RWPE2 (cell line): ENCODE measurements around the gene ANKRD37.

Source experiments
- ATAC-seq: fragments of 200-7000 bp; cut with Tn5 transposase; 3 replicates; pipeline ENCODE4 v1.9.1; 2021; ENCODE audit warnings: low read depth
- DNase-seq: peaks from one replicate; pipeline ENCODE4 v3.0.0-alpha.2; 2020; ENCODE audit warnings: low spot score
- H3K27ac ChIP-seq: fragments of 450-650 bp; 2 replicates; pipeline ENCODE4 v1.5.1; 2017; ENCODE audit warnings: mild to moderate bottlenecking; ENCODE audit not compliant: poor library complexity, severe bottlenecking
- H3K27me3 ChIP-seq: fragments of 250-450 bp; sonication (Bioruptor Pico); 2 replicates; pipeline ENCODE4 v1.5.1; 2021; ENCODE audit warnings: mild to moderate bottlenecking, moderate library complexity; ENCODE audit not compliant: insufficient read depth, poor library complexity, severe bottlenecking
- H3K36me3 ChIP-seq: fragments of 250-450 bp; sonication (Bioruptor Pico); 2 replicates; pipeline ENCODE4 v1.5.1; 2020; ENCODE audit warnings: low read depth, mild to moderate bottlenecking, moderate library complexity
- H3K4me1 ChIP-seq: fragments of 250-450 bp; sonication (Bioruptor Pico); 2 replicates; pipeline ENCODE4 v1.5.1; 2021; ENCODE audit warnings: mild to moderate bottlenecking, moderate library complexity; ENCODE audit not compliant: insufficient read depth, poor library complexity, severe bottlenecking
- H3K4me3 ChIP-seq: fragments of 250-450 bp; sonication (Bioruptor Pico); 2 replicates; pipeline ENCODE4 v1.5.1; 2021; ENCODE audit warnings: mild to moderate bottlenecking, moderate library complexity; ENCODE audit not compliant: severe bottlenecking
- H3K9me3 ChIP-seq: fragments of 250-450 bp; sonication (Bioruptor Pico); 2 replicates; pipeline ENCODE4 v1.5.1; 2021; ENCODE audit warnings: mild to moderate bottlenecking, moderate library complexity; ENCODE audit not compliant: severe bottlenecking
- TF ChIP-seq, protein P1 (sequence below): fragments of 450-650 bp; IDR thresholded peaks from one replicate; pipeline ENCODE4 v1.5.1; 2017; ENCODE audit warnings: mild to moderate bottlenecking, moderate library complexity; ENCODE audit not compliant: poor library complexity, severe bottlenecking

Gene ANKRD37

DNA sequence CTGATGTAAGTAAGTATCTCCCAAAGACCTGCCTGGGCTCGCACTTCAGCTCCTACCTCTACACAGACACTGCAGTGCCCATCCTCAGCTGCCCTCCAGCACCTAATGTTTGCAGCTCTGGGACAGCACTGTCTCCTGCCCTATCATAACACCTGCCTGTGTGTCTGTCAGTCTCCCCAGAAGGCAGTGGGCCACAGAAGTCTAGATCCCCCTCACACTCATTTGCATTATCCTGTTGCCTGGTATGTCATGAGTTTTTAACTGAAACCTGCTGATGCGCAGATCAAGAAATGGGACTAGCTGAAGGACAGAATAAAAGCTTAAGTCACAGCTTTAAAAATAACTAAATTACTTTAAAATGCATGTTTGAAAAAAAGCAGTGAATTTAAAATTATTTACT, 43.9 kb upstream of the ANKRD37 start:
- DNase-seq, result no peak
- no peaks in the 10 kb centered on the region for H3K36me3 ChIP-seq
- no peak overlapping the region for H3K27ac ChIP-seq
- no peak overlapping the region for H3K4me3 ChIP-seq
- no peaks in the 10 kb centered on the region for H3K4me1 ChIP-seq
- TF ChIP-seq, protein P1, sequence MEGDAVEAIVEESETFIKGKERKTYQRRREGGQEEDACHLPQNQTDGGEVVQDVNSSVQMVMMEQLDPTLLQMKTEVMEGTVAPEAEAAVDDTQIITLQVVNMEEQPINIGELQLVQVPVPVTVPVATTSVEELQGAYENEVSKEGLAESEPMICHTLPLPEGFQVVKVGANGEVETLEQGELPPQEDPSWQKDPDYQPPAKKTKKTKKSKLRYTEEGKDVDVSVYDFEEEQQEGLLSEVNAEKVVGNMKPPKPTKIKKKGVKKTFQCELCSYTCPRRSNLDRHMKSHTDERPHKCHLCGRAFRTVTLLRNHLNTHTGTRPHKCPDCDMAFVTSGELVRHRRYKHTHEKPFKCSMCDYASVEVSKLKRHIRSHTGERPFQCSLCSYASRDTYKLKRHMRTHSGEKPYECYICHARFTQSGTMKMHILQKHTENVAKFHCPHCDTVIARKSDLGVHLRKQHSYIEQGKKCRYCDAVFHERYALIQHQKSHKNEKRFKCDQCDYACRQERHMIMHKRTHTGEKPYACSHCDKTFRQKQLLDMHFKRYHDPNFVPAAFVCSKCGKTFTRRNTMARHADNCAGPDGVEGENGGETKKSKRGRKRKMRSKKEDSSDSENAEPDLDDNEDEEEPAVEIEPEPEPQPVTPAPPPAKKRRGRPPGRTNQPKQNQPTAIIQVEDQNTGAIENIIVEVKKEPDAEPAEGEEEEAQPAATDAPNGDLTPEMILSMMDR, result no peak
- no peaks in the 10 kb centered on the region for H3K27me3 ChIP-seq
- ATAC-seq, result no peak
- H3K9me3 ChIP-seq, result no peaks in the 10 kb centered on the region

DNA sequence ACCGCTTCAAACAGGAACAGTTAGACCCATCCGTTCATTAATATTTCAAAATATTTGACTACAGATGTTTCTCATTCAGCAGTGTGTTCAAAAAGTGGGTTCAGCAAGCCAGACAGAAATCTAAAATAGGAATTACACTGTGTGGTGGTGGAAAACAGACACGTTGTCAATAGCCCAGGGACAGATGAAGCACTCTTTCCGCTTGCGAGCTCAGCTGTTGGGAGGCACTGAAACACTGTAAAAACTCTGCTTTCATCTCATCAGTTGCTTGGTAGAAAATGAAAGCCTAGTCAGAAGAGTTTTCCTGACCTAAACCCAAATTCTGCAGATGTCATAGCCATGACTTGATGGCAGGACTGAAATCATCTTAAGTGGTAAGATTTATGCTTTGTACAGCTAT, 39.4 kb upstream of the ANKRD37 start:
- Histone ChIP-seq H3K4me1 (peaks cover 10% of the 10 kb centered on the region), H3K27me3 (no peaks in the 10 kb centered on the region), H3K36me3 (no peaks in the 10 kb centered on the region), H3K27ac (no peak overlapping the region), H3K4me3 (no peak overlapping the region), H3K9me3 (no peaks in the 10 kb centered on the region)
- DNase-seq (no peak), ATAC-seq (no peak)
- TF ChIP-seq, protein P1, result no peak

DNA sequence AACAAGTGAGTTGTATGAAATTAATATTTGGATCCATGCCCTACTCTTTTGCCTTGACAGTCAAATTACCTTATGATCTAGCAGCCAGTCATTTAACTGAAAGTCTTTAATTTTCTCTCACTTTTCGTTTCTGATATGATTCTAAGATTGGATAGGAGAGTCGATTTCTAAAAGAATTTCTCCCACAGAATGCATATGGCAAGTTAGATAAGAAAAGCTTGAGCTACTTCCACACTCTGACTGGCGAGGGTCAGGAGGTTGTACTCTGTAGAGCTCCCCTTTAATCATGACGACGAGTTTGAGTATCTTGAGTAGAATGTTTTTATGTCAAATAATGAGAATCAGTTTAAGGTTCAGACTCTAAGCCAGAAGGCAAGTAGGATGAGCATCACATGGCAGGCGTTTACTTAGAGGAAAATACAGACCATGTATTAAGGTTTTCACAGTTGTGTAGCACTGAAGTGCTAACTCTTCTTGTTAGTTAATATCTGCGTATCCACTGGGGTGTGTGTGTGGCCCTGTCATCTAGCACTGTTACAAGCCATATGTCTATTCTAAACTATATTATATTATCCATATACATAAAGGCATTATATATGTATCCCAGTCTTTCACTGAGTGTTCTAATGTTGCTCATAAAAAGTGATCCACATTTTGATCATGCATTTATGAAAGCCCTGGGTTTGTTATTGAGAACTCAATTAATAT, 38.8 kb upstream of the ANKRD37 start:
- H3K27ac ChIP-seq, result peak overlapping the region; percentile 73
- TF ChIP-seq, protein P1, result no peak
- no peaks in the 10 kb centered on the region for H3K9me3 ChIP-seq
- no peak for ATAC-seq
- H3K36me3 ChIP-seq, result no peaks in the 10 kb centered on the region
- peaks cover 10% of the 10 kb centered on the region for H3K4me1 ChIP-seq
- no peaks in the 10 kb centered on the region for H3K27me3 ChIP-seq
- H3K4me3 ChIP-seq, result no peak overlapping the region
- DNase-seq, result no peak

DNA sequence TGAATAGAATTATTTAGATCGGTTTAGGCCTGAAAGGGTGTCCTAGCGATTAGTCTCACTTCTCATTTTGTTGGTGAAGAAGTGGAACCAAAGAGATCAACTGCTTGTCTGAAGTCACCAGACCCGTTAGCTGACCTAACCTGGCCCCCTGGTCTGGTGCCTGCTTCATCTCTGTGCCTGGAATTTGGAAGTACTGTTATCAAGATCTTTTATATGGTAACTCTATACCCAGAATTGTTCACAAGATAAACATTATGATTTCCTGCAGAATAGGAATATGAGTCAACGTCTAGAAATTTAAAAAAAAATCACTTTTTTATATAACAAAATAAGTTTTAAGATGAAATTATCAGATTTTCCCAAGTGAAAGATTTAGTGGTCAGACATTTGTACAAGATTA, 38.1 kb upstream of the ANKRD37 start:
- H3K4me1 ChIP-seq, result peaks cover 10% of the 10 kb centered on the region
- no peaks in the 10 kb centered on the region for H3K36me3 ChIP-seq
- ATAC-seq (peak; percentile 90), DNase-seq (no peak)
- no peaks in the 10 kb centered on the region for H3K27me3 ChIP-seq
- H3K27ac ChIP-seq, result peak overlapping the region; percentile 73
- TF ChIP-seq, protein P1, result no peak
- H3K4me3 ChIP-seq, result no peak overlapping the region
- no peaks in the 10 kb centered on the region for H3K9me3 ChIP-seq

DNA sequence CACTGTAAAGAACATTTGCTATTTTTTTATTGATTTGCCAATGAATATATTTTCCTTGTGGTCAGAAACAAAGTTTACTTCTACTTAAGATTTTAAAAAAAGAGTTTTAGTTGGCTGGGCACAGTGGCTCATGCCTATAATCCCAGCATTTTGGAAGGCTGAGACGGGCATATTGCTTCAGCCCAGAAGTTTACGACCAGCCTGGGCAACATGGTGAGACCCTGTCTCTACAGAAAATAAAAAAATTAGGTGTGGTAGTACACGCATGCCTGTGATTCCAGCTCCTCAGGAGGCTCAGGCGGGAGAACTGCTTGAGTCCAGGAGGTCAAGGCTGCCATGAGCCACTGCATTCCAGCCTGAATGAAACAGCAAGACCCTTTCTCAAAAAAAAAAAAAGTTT, 37.7 kb upstream of the ANKRD37 start:
- H3K27ac ChIP-seq, result peak overlapping the region; percentile 73
- H3K4me3 ChIP-seq, result no peak overlapping the region
- H3K27me3 ChIP-seq, result no peaks in the 10 kb centered on the region
- TF ChIP-seq, protein P1, result no peak
- DNase-seq (no peak), ATAC-seq (no peak; the same call in 2 of the 3 replicates)
- no peaks in the 10 kb centered on the region for H3K36me3 ChIP-seq
- no peaks in the 10 kb centered on the region for H3K9me3 ChIP-seq
- peaks cover 10% of the 10 kb centered on the region for H3K4me1 ChIP-seq
